Measurements from ENCODE around the gene OR1M1.

DNA sequence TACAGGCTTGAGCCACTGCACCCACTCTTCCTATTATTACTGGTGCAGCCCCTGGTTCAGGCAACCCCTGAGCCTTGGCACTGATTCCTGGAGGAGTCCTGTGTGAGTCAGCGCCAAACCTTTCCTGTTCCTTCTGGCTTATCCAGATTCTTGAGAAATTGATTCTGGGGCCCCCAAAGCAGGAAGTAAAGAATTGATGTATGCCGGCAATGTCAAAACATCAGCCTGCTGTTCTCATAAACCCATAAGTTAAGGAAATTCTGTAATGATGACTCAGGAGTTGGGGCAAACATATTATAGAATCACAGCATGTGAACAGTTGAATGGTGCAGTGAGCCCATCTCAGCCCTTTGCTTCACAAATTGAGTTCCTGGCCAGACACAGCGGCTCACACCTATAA, 41.3 kb downstream of the OR1M1 start:
- TF ChIP-seq, protein P1, sequence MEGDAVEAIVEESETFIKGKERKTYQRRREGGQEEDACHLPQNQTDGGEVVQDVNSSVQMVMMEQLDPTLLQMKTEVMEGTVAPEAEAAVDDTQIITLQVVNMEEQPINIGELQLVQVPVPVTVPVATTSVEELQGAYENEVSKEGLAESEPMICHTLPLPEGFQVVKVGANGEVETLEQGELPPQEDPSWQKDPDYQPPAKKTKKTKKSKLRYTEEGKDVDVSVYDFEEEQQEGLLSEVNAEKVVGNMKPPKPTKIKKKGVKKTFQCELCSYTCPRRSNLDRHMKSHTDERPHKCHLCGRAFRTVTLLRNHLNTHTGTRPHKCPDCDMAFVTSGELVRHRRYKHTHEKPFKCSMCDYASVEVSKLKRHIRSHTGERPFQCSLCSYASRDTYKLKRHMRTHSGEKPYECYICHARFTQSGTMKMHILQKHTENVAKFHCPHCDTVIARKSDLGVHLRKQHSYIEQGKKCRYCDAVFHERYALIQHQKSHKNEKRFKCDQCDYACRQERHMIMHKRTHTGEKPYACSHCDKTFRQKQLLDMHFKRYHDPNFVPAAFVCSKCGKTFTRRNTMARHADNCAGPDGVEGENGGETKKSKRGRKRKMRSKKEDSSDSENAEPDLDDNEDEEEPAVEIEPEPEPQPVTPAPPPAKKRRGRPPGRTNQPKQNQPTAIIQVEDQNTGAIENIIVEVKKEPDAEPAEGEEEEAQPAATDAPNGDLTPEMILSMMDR (IDR thresholded peaks at IDR 0.05 in 2 of 3, conservative IDR thresholded peaks at IDR 0.05 in 1 of 3; ENCODE audit: control insufficient read depth in 2 of 3, extremely low read depth in 1 of 3, insufficient read depth in 1 of 3, low read depth in 3 of 3, low read length in 3 of 3) = no peak
- TF ChIP-seq CHD2 (IDR thresholded peaks at IDR 0.05; ENCODE audit: borderline replicate concordance, low read depth, low read length) (no peak), FOXK2 (IDR thresholded peaks at IDR 0.05) (no peak), CREM (IDR thresholded peaks at IDR 0.05; ENCODE audit: low read depth) (no peak), SREBF2 (IDR thresholded peaks at IDR 0.05; ENCODE audit: low read length) (no peak), POLR2A (IDR thresholded peaks at IDR 0.05; ENCODE audit: low read depth, low read length) (no peak), HDAC2 (IDR thresholded peaks at IDR 0.05) (no peak)

Measured in GM12878 (cell line).